Cardiac septum (tissue), 1 donor: ENCODE measurements around the gene CTNNA3. TPM values are rescaled to one million over a fixed set of nuclear protein-coding genes. Genes with fewer than 3 reads are reported as not detected.

Source experiments
- DNase-seq: peaks from one replicate; pipeline ENCODE4 v3.0.0-alpha.2; 2020; ENCODE audit warnings: low spot score
- intact Hi-C: fragments of 100-400 bp; cut with DNase I; formaldehyde crosslinking; loops from one replicate; pipeline ENCODE4 v1.14.0; 2022
- total RNA-seq: library from RNA; stranded (reverse); fragmentation: NEBNext Ultra II Directional; extraction: Animal tissue kit (Norgen Biotek cat#: 25700); gene quantifications from one replicate; pipeline ENCODE4 v1.2.1, GENCODE V29; 2021
- donor health status: DM: no; HTN: no; CAD: no.

Gene CTNNA3
- total RNA-seq, 1 donor from 2014 or later: 198 TPM

DNA sequence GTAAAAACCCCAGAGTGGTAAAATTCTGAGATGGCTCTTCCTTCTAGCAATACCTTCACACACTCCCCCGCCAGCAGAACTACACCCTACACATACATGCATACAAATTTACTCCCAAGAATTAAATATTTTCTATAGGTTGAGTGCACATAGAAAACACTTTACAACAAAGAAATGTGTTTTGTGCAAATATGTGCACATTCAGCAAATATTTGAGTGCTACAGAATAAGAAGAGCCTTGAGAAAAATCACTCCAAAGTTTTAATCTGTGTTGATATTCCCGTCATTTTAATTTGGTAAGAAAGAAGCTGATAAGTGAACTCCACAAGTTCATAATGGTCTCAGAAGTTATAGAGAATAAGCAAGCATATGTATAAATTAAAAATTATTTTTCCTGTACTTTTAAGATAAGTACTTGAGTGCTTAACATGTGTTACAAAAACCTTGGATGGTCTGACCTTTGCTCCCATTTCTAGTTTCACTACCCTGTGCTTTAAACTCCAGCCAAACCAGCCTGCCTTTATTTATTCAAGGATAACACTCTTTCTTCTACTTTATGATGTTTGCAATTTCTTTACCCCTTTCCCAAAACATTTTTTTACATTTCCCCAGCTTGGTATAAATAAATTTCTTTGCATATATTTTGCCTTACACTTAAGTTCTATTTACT lies 1503.7 kb downstream of the CTNNA3 start:
- intact Hi-C loops: no loop called here
- no peak for DNase-seq

- intact Hi-C loops: no loop called here
- DNase-seq: no peak
These were observed 1505.6 kb downstream of the CTNNA3 start for GRCh38 chr10:66190413-66190812.

DNA sequence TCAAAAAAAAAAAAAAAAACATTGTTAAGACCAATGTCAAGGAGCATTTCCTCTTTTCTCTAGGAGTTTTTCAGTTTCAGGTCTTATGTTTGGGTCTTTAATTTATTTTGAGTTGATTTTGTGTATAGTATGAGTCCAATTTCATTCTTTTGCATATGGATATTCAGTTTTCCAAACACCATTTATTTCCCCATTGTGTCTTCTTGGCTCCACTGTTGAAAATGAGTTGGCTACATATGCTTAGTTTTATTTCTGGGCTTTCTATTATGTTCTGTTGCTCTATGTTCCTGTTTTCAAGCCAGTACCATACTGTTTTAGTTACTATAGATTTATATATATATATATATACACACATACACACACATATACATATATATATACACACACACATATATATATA lies 1506.7 kb downstream of the CTNNA3 start:
- DNase-seq: no peak
- intact Hi-C loops: no loop called here

DNA sequence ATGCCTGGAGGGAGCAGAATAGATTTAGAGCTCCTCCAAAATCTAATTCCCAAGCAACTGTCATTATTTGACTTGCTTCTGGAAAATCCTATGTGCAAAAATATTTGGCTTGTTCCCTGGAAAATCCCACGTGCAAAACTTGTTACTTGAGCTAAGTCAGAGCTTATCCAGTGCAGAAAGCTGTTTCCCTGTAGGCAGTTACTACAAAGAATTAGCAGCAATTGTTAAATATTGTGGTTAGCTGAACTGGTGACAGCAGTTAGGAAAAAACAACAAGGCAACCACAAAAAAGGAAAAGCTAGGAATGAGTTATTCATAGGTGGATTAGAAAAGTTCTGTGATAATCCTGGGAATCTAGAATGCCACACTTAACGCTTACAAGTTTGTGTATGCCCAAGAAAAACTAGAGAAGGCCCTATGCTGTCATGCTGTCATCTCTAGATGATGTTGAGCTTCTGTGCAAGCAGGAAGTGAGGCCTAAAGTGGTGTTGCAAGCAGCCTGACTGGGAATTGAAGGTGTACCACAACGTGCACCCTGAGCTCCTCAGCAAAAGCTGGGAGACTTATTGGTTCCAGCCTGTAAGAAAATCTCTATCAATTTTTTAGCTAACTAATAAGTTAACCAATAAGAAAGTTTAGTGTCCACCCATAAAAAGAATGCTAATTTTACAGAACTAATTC lies 1508.8 kb downstream of the CTNNA3 start:
- intact Hi-C loops: no loop called here
- no peak for DNase-seq

- DNase-seq: no peak
- intact Hi-C loops: no loop called here
These were observed 1513.0 kb downstream of the CTNNA3 start for GRCh38 chr10:66183028-66183427.

- intact Hi-C loops: no loop called here
- no peak for DNase-seq
These were observed 1515.2 kb downstream of the CTNNA3 start for GRCh38 chr10:66180581-66181318.

DNA sequence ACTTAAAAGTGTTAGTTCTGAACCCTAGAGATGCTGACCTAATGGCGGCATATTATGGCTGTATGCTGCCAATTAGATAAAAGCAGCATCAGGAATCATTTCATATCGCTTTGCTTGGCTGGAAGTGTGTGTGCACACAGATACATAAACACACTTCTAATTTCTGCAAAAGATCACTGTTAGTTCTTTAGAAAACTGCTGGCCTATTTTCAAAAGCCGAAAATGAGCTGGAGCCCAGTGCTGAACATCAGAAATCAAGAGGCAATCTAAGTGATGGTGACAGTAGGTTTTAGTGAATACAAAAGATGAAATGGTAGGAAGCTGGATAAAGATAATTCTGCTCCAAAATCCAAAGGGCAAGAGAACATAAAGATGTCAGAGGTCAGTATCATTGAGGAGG lies 1516.0 kb downstream of the CTNNA3 start:
- intact Hi-C loops: no loop called here

GRCh38 chr10:66176772-66177171 lies 1519.2 kb downstream of the CTNNA3 start:
- intact Hi-C loops: no loop called here
- no peak for DNase-seq

More for the DNA sequence above, 1516.0 kb downstream of the CTNNA3 start:
- DNase-seq: no peak

- DNase-seq: no peak
- intact Hi-C loops: no loop called here
These were observed 1528.2 kb downstream of the CTNNA3 start for GRCh38 chr10:66167816-66168215.

- intact Hi-C loops: no loop called here
- no peak for DNase-seq
These were observed 1533.3 kb downstream of the CTNNA3 start for GRCh38 chr10:66162560-66163143.

- intact Hi-C loops: no loop called here
These were observed 1544.6 kb downstream of the CTNNA3 start for GRCh38 chr10:66151346-66151745.

GRCh38 chr10:66148312-66148711 lies 1547.7 kb downstream of the CTNNA3 start:
- no peak for DNase-seq
- intact Hi-C loops: no loop called here

More at GRCh38 chr10:66151346-66151745, 1544.6 kb downstream of the CTNNA3 start:
- no peak for DNase-seq

- DNase-seq: no peak
- intact Hi-C loops: no loop called here
These were observed 1552.0 kb downstream of the CTNNA3 start for GRCh38 chr10:66144016-66144415.

DNA sequence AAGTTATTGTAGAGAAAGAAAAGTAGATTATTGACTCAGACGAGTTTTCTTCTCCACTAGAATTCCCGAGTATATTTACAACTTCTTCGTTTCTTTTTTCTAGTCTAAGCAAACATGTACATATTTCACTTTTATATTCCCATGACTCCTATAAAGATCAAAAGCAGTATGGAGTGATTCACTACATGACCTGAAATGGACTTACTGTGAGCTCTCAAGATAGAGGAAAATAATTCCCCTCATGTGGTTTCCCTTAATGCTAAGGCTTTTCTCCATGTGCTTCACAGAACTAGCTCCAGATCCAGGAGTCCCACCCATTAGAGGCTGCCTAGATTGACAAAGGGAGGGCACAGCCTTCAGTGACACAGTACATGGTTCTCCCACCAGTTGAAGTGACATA lies 1593.2 kb downstream of the CTNNA3 start:
- intact Hi-C loops: no loop called here
- DNase-seq: no peak

DNA sequence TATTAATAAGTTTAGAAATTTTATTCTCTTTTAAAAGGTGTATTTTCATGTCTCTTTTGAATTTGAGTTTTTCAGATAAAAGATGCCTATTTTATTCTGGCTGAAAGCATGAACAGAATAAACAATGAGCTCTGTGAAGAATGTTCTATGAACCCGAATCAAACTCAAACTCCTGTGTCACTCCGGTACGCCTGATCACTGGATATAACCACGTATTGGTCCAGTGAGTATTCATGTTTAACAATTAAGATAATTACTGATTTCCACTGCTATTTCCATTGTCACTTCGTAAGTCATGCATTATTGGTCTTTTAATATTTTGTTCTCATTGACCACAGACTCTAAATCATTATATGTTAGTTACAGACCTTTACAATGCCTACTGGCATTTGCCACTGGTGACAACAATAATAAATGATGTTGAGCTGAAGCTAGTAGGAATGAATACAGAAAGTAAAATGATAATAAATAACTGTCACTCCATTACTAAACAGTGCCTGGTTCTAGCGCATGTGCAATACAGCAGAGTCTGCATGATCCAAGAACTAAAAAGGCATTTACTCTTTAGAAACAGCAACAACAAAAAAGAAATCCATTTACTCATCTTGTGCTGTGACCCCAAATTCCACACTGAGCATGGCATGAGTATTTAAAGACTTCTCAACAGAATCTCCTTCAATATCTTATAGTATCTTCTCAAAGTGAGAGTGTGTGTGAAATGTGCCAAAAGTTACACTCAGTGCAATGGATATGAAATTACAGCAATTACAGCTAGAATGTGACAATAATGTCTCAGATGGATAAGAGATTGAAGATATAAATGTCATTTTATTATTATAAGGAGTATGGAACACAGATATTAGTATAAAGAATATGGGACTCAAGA lies 1597.2 kb downstream of the CTNNA3 start:
- intact Hi-C loops: no loop called here
- DNase-seq: no peak

GRCh38 chr10:66095610-66096009 lies 1600.4 kb downstream of the CTNNA3 start:
- intact Hi-C loops: no loop called here
- DNase-seq: no peak

DNA sequence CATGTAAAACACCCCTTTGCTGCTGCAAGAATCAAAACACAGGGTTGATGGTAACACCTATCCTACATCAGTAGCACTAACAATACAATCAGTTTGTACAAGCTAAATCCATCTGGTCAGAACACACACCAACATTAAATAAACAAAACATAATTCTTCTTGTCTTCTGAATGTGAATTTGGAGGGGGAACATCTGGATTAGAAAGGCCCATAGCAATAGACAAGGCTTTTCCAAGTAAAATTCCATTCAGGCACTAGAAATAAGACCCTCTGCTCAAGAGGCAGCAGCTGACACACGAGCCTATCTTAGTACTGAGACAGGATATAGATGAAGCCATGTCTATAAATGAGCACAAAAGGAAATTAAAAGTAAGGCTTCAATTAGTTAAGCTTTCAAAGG lies 1610.1 kb downstream of the CTNNA3 start:
- no peak for DNase-seq
- intact Hi-C loops: no loop called here

- intact Hi-C loops: no loop called here
- no peak for DNase-seq
These were observed 1624.1 kb downstream of the CTNNA3 start for GRCh38 chr10:66071907-66072306.

DNA sequence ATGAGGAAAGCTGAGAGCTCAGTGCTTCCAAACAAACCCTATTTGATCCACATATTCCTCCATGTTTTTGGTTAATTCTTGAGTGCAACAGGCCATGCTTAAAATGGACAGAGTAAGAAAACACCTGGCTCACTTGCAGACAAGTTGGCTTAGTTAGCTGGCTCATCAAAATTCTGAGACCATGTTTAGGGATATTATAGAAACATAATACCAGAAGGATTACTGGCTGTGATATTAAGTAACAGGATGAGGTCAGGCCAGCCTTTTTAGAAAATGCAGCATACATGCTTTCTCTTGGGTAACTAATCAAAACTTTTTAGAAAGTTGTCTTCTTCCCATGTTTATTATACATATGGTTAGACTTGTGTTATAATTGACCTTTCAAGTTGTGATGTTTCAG lies 1637.4 kb downstream of the CTNNA3 start:
- intact Hi-C loops: no loop called here
- no peak for DNase-seq
